GM10248 (cell line): ENCODE measurements around the gene SLC1A2.

Source experiments
- CTCF ChIA-PET: fragments of 300-600 bp; sonication (Branson Sonifier 250); formaldehyde crosslinking; extraction: SDS; loops from one replicate; lab custom pipeline; 2021; ENCODE audit warnings: antibody characterized with exemption; lab: Yijun Ruan, JAX
- POLR2A ChIA-PET: fragments of 350-650 bp; sonication (Branson Sonifier 250); formaldehyde crosslinking; extraction: SDS; loops from one replicate; lab custom pipeline; 2020; ENCODE audit warnings: antibody characterized with exemption; lab: Yijun Ruan, JAX
- DNase-seq: peaks from one replicate; pipeline ENCODE4 v3.0.0; 2012; ENCODE audit errors: extremely low spot score
- CTCF ChIP-seq: IDR thresholded peaks from 2 replicates; pipeline ENCODE4 v1.5.1; 2012; ENCODE audit warnings: mild to moderate bottlenecking, low read depth; ENCODE audit errors: extremely low read depth, missing control alignments, control extremely low read depth

The SLC1A2 gene

GRCh38 chr11:35330156-35330889 lies 89.0 kb downstream of the SLC1A2 start:
- CTCF ChIA-PET = interaction anchor here (1.0 to 4.0 kb wide), 10 partner anchors 8 to 31 kb away, joined by 3 to 22 read pairs (median 3); no protein-coding TSS in a partner anchor
- POLR2A ChIA-PET = no interaction called here
- no peak for DNase-seq
- TF ChIP-seq CTCF = no peak

DNA sequence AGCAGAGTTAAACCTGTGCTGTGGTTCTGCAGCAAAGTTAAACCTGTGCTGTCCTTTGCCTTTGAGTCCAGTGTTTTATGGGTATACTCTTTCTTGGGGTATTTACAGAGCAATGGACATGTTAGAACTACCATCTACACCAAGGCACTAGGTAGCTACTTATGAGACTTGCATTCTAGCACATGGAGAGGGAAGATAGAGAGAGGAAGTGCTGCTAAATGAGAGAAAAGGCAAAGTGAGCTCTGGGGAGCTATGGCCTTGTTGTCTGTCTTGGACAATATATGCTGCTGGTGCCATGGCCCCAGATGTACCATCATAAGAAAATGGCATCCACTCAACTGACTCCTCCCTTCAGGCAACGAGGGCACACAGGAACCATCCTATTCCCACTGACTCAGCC lies 91.5 kb downstream of the SLC1A2 start:
- POLR2A ChIA-PET = no interaction called here
- no peak for TF ChIP-seq CTCF
- CTCF ChIA-PET = interaction anchor here (1.0 to 4.0 kb wide), 5 partner anchors 9 to 91 kb away, joined by 3 to 22 read pairs (median 4); no protein-coding TSS in a partner anchor
- DNase-seq = no peak

DNA sequence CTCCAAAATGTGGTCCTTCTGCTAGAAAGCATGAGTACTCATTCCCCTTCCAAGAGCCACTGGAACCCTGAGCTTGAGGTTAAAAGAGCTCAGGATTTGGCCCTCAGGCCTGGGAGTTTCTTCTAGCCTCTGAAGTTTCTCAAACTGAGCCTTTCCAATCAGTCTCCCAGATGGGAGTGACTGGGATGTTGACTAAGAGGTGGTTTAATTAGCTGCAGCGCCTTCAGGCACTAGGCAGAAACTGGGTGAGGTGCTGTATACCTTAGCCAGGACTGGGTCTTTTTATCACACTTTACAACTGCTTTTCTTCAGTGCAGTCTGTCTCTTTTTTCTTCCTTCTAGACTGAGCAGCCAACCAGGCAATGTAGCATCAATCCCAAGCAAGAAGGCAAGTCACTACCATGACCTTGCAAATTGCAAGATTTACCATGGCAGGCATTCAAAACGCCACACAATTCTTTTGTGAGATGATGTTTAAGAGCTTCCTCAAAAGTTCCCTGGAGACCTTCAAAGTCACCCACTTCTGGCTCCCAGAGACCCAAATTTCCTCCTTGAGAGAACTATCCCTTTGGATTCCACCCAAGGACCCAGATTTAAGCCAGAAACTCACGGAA lies 93.0 kb downstream of the SLC1A2 start:
- POLR2A ChIA-PET = no interaction called here
- no peak for TF ChIP-seq CTCF
- DNase-seq = no peak
- CTCF ChIA-PET = interaction anchor here (1.5 to 1.7 kb wide), 2 partner anchors 66 to 86 kb away, joined by 3 to 5 read pairs; no protein-coding TSS in a partner anchor

DNA sequence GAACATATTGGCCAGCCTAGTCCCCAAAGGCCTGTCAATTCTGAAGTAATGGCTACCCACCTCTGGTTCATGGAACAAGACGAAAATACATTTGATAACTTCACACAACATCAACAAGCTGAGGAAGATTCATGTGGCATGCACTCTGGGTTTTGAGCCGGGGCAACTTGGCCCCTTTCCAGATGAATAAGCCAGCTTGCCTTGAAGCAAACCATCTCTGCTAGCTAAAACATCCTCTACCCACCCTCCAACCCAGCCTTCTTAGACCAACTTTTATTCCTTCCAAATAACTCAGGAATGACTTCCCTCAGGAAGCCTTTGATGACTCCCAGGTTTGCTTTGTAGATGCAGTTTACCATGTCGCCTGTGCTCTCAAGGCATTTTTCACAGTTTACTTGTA lies 94.4 kb downstream of the SLC1A2 start:
- DNase-seq = no peak
- POLR2A ChIA-PET = no interaction called here
- no peak for TF ChIP-seq CTCF
- CTCF ChIA-PET = interaction anchor here (1.6 kb wide), 1 partner anchor 63 kb away, joined by 3 read pairs; no protein-coding TSS in a partner anchor

- POLR2A ChIA-PET = no interaction called here
- TF ChIP-seq CTCF = no peak
- no peak for DNase-seq
- CTCF ChIA-PET = interaction anchor here (1.1 to 2.6 kb wide), 5 partner anchors 9 to 68 kb away, joined by 3 to 6 read pairs (median 3); no protein-coding TSS in a partner anchor
Observed at GRCh38 chr11:35324183-35324886, 95.0 kb downstream of the SLC1A2 start.
